ENCODE results near the gene MTHFSD.

Gene MTHFSD

DNA sequence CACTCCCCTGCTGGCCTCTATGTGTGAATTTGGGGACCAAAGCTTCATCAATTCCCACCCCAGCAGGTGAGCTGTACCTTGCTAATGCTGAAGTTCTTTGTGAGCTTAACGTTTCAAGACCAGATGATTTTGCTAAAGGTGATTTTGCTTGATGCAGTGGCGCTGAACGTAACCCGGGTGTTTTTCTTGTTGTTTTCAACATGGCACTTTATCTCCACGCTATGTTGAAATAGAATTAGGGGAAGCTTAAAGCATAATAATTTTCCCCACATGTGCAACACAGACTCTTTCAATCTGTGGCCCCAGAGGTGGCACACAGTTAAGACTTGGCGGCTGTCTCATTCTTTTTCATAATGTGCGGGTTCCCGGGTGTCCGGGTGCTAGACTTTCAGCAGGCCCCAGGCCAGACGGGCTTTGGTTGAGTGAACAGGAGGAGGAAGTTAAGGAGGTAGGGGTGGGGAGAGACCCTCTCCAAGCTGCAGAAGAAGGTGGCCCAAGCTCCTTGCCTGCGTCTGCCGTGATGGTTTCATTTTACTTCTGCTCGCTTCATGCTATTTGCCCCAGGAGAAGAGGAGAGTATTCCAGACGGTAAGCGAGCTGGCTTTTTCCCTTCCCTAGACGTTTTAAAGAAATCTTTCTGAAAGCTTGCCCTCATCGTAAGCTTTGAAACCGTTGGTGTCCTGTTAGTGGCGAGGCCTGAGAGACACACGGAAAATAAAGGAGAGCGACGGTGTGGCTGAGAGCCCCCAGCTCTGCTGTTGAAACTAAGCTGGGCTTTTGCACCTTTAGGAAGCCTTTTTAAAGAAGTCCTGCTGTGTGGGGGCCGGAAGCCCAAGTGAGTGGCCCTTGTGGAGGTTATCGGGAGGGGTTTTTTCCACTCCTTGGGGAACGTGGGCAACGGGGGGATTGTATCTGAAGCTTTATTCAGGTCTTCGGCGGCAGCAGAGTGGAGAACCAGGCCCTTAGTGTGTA, 15.8 kb upstream of the MTHFSD start:
- DNase-seq (ENCODE audit: low spot score), result no peak

DNA sequence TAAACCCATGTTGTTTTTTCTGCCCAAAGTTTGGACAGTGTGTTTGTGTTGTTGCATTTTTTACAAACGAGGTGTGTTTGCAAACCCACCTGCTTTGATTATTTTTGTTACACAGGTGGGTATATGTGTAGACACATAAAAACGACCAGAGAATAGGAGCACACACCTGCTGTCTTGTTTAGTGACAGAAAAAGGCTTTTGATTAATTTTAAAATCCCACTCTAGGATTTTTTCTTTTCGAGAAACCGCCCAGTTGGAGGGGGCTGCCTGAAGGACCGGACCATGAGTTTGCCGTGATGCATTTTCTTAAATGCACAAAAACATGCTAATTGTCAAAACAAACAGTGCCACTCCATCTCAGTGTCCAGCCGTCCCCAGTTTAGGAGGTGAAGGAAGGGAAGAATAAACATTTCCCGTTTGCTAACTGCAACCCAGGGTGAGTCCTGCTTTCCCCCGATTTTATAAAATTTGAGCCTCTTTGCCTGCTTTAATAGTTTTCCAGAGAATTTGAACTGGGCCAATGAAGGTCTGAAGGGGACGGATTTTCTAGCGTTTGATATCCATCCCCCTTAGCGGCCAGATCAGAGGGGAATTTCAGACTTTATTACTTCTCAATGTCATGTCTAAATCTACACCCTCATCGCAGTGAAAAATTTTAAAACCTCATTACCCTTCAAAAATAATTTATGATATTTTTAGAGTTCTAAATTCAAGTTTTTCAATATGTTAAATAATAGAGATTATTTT, 14.8 kb upstream of the MTHFSD start:
- no peak for DNase-seq (ENCODE audit: low spot score)

- no peak for DNase-seq (ENCODE audit: low spot score)
These were observed 13.9 kb upstream of the MTHFSD start for GRCh38 chr16:86568677-86569623.

GRCh38 chr16:86567701-86568581, 12.9 kb upstream of the MTHFSD start:
- no peak for DNase-seq (ENCODE audit: low spot score)

DNA sequence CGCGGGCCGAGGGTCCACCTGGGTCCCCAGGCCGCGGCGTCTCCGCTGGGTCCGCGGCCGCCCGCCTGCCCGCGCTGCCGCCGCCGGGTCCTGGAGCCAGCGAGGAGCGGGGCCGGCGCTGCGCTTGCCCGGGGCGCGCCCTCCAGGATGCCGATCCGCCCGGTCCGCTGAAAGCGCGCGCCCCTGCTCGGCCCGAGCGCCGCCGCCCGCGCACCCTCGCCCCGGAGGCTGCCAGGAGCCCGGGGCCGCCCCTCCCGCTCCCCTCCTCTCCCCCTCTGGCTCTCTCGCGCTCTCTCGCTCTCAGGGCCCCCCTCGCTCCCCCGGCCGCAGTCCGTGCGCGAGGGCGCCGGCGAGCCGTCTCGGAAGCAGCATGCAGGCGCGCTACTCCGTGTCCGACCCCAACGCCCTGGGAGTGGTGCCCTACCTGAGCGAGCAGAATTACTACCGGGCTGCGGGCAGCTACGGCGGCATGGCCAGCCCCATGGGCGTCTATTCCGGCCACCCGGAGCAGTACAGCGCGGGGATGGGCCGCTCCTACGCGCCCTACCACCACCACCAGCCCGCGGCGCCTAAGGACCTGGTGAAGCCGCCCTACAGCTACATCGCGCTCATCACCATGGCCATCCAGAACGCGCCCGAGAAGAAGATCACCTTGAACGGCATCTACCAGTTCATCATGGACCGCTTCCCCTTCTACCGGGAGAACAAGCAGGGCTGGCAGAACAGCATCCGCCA, 12.1 kb upstream of the MTHFSD start:
- no peak for DNase-seq (ENCODE audit: low spot score)

GRCh38 chr16:86566601-86566965, 11.5 kb upstream of the MTHFSD start, which contains the start of gene FOXC2:
FOXC2 (plus strand) TSS chr16:86566829; CDS start chr16:86567336, 507 bp downstream.
- DNase-seq (ENCODE audit: low spot score), result no peak

GRCh38 chr16:86565644-86566511, 10.8 kb upstream of the MTHFSD start:
- DNase-seq (ENCODE audit: low spot score), result no peak

DNA sequence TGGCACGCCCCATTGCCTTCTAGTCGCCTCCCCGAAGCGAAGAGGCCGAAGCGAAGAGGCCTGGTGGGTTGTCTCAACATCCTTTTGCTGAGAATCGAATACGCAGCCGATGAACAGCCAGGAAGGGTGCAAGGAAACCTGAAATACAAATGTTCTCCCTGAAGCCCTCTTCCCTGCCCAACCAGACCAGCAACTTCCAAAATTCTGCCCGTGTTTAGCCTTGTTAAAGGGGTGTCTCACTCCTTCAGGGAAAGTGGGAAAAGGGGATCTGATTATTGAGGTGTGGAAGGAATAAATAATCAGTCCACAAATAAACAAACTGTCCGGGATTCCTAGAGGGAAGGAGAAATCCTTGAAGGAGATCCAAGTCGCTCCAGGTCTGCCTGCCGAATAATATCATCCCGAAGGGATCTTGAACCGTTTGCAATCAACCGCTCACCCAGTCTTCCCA, 10.2 kb upstream of the MTHFSD start:
- no peak for DNase-seq (ENCODE audit: low spot score)

GRCh38 chr16:86563469-86564345, 8.7 kb upstream of the MTHFSD start:
- DNase-seq (ENCODE audit: low spot score), result peak; percentile 81

GRCh38 chr16:86562356-86562755, 7.3 kb upstream of the MTHFSD start:
- no peak for DNase-seq (ENCODE audit: low spot score)

GRCh38 chr16:86559802-86560305, 4.8 kb upstream of the MTHFSD start:
- DNase-seq (ENCODE audit: low spot score), result no peak

- DNase-seq (ENCODE audit: low spot score), result no peak
These were observed 3.5 kb upstream of the MTHFSD start for GRCh38 chr16:86558355-86559193.

DNA sequence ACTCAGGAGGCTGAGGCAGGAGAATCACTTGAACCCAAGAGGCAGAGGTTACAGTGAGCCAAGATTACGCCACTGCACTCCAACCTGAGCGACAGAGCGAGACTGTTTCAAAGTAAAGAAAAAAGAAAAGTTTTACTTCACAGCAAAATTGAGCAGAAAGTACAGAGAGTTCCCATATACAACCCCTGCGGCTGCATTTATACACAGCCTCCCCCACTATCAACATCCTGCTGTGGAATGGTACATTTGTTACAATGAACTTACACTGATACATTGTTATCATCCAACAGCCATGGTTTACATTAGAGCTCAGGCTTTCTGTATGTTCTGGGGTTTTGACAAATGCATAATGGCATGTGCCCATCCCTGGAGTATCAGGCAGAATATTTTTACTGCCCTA, 2.6 kb upstream of the MTHFSD start:
- no peak for DNase-seq (ENCODE audit: low spot score)

DNA sequence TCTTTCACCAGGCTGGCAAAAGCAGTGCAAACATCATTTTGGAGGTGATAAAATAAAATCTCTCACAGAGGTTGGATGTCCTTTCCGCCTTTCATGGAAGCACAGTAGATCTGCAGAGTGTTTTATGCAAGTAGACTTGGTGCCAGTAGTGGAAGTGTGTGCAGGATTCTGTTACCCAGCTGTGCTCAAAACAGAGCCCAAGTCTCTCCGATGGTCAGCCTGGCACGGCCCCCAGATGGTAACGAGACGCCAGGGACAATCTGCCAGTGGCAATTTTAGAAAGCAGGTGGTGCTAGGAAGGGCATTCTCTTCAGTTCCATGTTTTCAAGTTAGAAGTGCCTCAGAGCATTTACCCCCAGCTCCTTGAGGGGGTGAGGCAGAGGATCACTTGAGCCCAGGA, 1.5 kb upstream of the MTHFSD start:
- DNase-seq (ENCODE audit: low spot score), result no peak

- DNase-seq (ENCODE audit: low spot score), result no peak
These were observed 655 bp upstream of the MTHFSD start for GRCh38 chr16:86555704-86556075.

DNA sequence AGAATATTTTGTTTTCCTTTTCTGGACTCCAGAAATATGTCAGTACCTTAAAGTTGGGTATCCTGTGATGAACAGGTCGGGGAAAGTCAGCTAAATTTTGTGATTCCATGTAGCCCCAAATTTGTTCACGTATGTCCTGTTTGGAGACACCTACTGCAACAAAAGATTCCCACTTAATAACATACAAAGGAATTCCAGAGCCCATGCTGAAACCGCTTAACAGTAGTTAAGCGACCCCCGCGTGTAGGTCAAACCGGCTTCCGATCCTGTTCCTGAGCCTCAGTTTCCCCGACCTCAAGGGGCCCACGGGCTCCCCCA, 477 bp downstream of the MTHFSD start:
- peak; percentile 22 for DNase-seq (ENCODE audit: low spot score)

- DNase-seq (ENCODE audit: low spot score), result no peak
These were observed 1.7 kb downstream of the MTHFSD start for GRCh38 chr16:86553356-86553755.

Data from hematopoietic multipotent progenitor cell treated with erythropoietin and hydrocortisone succinate and interleukin-3 and kit ligand, for 17 days (in vitro differentiated cells).